Measurements from ENCODE around the gene ATP8B4.

GRCh38 chr15:50061503-50061902 lies 57.5 kb downstream of the ATP8B4 start:
- TF ChIP-seq POLR2A (IDR thresholded peaks at IDR 0.05; ENCODE audit: low read depth), result no peak
- no peak for TF ChIP-seq CTCF (IDR thresholded peaks at IDR 0.05)

Measured in esophagus muscularis mucosa (tissue), 3 donors.